ENCODE measurements around the gene ZNF518A. TPM values are rescaled to one million over a fixed set of nuclear protein-coding genes. Genes with fewer than 3 reads are reported as not detected.

ZNF518A gene
- polyA plus RNA-seq, 4 donors, result 28.3 to 52.1 (median 42.2) TPM

Other genes starting within 250 kb of the ZNF518A start
- 1 to 10 TPM in 3 of 4 donors, under 1 TPM in 1; 0.91 to 2.4 (median 1.3) TPM for gene CC2D2B, start 222.3 kb upstream of the ZNF518A start, polyA plus RNA-seq (ENCODE audit: insufficient read length in 4 of 4)
- gene CCNJ, start 86.7 kb upstream of the ZNF518A start, polyA plus RNA-seq (ENCODE audit: insufficient read length in 4 of 4), result 10 to 100 TPM; 12.9 to 19.8 (median 18.7) TPM
- 10 to 100 TPM in 3 of 4 donors, 1 to 10 TPM in 1; 3.5 to 63.0 (median 37.6) TPM for gene BLNK, start 141.3 kb downstream of the ZNF518A start, polyA plus RNA-seq (ENCODE audit: insufficient read length in 4 of 4)
- gene DNTT, start 174.1 kb downstream of the ZNF518A start, polyA plus RNA-seq (ENCODE audit: insufficient read length in 4 of 4), result under 1 TPM in 3 of 4 donors, not detected in 1; 0.19 to 0.25 (median 0.23) TPM
- gene OPALIN, start 228.7 kb downstream of the ZNF518A start, polyA plus RNA-seq (ENCODE audit: insufficient read length in 4 of 4), result not detected

Measured in left renal pelvis (tissue), 4 donors.